DMS53 treated with DMSO at 0.1 percent for 48 hours (cell line): ENCODE results near the gene IL7R.
A peak's percentile ranks its signal among the peaks of the same experiment; 100 is the strongest.

Source experiments
- DNase-seq: peaks from one replicate; lab custom pipeline; 2025; ENCODE audit not compliant: unreplicated experiment; lab: John Stamatoyannopoulos, UW

The IL7R gene

GRCh38 chr5:35856765-35857351 is at the start of gene IL7R:
IL7R (plus strand) TSS chr5:35856891; CDS start chr5:35856978, 87 bp downstream.
- no peak for DNase-seq

DNA sequence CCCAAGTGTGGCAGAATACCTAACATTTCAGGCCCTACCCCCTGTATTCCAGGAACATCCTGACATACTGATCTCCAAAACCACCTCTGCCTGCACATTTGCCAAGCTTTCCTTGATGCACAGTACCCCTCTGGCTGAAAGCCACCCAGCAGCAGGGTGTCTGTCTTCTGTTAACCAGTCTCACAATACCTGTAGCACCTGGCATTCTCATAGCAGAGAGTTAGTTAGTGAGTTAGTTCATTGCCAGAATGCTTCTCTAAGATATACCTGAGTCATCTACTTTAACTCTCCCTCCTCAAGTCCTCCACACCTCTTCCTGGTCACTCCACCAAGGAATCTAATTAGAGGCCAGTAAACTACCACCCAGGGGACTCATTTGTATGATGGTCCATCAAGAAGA is 46.1 kb upstream of the IL7R start:
- no peak for DNase-seq

DNA sequence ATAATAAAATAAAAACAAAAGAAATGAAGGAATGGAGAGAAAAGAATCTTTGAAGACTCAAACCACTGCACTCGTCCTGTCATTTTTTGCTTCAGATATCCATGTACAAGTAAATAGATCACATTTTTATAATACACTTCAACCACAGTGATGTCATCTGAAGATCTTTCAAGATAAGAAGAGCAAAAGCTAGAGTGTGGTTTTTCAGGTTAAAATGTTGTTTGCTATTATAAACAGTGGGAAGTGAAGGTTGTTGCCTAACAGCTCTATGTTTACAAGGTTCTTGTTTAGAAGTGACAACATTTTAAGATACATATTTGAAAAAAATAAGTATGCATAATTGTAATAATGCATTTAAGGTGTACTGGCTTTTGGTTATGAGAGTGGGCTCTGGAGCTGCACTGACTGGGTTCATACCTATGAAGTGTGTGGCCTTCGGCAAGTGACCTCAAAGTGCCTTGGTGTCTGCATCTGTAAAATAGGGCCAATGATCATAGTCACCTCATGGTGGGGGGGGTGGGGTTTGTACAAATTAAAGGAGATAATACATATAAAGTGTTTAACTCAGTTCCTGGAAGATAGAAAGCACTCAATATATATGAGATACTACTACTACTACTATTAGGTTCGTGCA is 45.5 kb upstream of the IL7R start:
- DNase-seq = no peak

DNA sequence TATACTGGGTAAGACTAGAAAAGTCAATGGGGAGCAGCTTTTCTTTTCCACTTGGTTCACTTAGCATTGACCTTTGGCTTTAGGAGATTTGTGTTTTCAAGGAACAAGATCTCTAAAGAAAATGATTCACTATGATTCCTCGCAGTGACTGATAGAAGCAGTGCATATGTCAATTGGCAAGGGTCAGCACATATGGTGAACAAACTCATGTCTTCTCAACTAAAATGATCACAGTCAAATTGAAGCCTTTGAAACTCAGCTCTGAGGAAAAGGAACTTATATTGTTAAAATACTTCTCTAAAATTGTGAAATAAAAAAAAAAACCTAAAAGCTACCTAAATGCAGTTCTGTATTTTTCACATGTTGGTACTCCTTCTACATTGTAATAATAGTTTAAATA is 43.2 kb upstream of the IL7R start:
- DNase-seq = no peak

GRCh38 chr5:35815089-35815936 is 41.4 kb upstream of the IL7R start:
- peak; percentile 52 for DNase-seq

GRCh38 chr5:35816881-35817521 is 39.7 kb upstream of the IL7R start:
- DNase-seq = no peak

- peak; percentile 37 for DNase-seq
Observed at GRCh38 chr5:35819026-35819425, 37.7 kb upstream of the IL7R start.

- no peak for DNase-seq
Observed at GRCh38 chr5:35819668-35820067, 37.0 kb upstream of the IL7R start.

DNA sequence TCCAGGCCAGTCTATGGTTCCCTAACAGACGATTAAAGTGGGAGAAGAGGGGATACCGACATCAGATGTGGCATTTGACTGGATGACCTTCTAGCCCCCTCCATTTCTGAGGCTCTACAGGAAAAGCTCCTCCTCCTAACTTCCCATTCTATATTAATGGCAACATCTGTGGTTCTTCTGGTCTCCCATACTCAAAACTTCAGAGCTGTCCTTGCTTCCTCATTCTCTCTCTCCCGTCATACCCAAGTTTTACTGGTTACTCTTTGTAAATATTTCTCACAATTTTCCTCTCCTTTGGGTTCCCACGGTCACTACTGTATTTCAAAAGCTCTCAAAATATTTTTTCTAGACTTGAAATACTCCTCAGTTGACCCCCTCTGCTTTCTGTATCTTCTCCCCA is 36.0 kb upstream of the IL7R start:
- DNase-seq = no peak

DNA sequence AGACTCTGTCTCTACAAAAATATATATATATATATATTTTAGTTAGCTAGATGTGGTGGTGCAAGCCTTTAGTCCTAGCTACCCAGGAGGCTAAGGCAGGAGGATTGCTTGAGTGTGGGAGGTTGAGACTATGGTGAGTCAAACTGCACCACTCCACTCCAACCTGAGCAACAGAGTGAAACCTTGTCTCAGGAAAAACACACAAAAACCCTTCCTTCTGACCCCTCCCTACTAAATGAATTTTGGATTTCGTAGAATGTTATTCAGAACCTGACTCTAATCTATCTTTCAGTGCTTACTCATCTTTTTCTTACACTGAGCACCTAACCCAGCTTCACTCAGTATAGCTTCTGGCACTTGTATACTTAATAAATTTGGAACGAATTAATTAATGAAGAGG is 35.2 kb upstream of the IL7R start:
- DNase-seq = no peak

DNA sequence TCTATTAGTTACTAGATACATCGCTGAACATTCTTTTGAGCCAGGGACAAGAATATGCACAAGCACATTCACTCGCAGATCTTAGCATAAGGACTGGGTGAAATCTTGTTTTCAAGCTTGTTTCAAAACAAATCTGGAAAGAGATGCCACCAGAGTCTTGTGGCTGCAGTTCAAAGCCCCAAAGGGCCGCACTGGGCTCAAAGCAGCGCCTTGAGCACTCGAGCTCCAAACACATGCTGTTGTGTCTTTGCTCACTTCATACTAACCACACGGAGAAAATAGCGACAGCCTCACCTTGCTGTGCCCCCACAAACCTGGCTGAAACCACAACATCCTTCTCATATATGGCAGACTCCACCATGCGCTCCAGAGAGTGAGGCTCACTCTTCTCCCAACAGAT is 34.2 kb upstream of the IL7R start:
- DNase-seq = no peak

DNA sequence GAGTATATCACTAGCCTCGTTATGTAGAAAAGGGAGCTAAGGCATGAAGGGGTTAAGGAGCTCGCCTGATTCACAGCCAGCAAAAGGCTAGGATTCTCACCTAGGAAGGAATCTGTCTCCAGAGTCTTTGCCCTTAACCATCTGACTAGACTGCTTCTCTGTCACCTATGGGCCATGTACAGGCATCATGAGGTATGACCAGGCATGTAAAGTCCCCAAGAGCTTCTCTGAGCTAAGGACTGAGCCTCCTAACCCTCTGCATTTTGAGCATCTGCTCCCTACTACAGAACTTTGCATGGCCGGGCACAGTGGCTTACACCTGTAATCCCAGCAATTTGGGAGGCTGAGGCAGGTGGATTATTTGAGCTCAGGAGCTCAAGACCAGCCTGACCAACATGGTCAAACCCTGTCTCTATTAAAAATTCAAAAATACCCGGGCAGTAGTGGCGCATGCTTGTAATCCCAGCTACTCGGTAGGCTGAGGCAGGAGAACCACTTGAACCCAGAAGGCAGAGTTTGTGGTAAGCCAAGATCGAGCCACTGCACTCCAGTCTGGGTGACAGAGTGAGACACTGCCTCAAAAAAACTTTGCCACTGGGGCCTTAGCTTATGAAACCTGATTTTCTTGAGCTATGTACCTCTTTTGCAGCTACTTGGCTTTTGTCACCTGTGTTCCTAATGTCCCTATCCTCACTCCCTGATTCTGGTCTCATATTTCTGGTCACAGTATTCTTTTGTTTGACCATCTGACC is 33.2 kb upstream of the IL7R start:
- no peak for DNase-seq

DNA sequence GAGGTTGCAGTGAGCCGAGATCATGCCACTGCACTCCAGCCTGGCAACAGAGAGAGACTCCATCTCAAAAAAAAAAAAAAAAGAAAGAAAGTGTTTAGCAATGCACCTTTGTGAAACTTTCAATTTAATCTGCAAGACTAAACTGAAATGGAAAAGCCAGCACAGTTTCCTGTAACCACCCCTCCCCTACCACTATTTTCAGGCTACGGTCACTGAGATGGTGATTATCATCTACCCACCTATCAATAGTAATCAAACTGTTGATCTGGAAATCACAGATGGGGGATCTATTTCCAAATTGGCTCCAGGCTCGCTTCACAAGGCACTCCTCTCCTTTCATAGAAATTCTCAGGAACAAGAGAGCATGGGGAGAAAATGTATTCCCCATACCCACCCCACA is 30.6 kb upstream of the IL7R start:
- no peak for DNase-seq

GRCh38 chr5:35826554-35826953 is 30.1 kb upstream of the IL7R start:
- no peak for DNase-seq

DNA sequence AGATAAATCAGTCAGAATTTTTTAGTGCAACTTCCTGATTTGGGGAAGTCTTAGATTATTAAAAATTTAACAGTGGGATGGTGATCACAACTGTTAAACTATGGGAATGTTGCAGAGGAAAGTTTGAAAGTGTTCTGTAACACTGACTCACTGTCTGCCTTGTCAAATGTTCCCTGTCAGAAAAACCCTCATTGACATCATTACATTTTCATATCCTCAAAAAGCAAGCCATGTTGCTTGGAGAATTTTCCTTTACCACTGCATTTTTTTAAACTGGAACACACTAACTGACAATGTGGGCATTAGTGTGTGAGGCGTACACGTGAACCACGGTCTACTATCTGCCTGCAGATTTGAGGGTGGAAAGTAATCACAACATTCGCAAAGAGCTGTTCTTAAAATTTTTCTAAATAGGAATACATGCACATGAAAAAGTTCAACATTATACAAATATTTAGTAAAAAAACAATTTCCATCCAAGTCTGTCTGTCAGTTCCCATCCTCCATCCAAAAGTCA is 28.6 kb upstream of the IL7R start:
- no peak for DNase-seq

DNA sequence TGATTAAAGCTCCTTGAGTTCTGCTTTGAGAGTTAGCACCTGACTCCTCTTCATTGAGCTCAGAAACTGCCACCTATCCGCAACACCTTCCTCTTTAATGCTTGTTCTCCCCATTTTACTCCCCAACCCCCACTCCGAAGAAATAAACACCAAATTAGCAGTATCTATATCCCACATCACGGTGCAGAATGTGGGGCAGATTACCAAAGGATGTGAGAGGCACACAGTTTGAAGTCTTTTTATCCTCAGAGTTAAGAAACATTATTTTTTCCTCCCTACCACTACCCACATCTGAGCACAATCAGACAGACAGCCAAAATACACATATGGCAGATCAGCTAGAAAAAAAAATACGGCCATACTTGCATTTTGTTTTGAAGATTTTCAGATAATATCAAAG is 26.1 kb upstream of the IL7R start:
- no peak for DNase-seq

DNA sequence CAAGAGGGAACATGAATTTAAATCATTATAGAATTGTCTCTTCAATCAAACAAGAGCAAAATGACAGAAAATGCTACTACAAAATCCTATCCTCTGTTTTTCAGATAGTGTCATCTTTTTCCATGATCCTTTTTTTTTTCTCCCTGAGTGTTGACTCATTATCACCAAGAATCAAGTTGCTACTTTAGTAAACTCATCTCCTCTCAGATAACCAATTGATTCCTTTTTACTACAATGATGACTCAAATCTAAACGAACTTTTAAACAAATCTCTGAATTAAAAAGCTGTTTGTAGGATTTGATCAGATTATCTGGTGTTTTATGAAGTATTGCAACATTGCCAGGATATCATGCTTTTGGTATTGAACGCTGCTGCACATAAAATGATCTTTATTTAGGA is 23.9 kb upstream of the IL7R start:
- DNase-seq = no peak

GRCh38 chr5:35833224-35833623 is 23.5 kb upstream of the IL7R start:
- no peak for DNase-seq

DNA sequence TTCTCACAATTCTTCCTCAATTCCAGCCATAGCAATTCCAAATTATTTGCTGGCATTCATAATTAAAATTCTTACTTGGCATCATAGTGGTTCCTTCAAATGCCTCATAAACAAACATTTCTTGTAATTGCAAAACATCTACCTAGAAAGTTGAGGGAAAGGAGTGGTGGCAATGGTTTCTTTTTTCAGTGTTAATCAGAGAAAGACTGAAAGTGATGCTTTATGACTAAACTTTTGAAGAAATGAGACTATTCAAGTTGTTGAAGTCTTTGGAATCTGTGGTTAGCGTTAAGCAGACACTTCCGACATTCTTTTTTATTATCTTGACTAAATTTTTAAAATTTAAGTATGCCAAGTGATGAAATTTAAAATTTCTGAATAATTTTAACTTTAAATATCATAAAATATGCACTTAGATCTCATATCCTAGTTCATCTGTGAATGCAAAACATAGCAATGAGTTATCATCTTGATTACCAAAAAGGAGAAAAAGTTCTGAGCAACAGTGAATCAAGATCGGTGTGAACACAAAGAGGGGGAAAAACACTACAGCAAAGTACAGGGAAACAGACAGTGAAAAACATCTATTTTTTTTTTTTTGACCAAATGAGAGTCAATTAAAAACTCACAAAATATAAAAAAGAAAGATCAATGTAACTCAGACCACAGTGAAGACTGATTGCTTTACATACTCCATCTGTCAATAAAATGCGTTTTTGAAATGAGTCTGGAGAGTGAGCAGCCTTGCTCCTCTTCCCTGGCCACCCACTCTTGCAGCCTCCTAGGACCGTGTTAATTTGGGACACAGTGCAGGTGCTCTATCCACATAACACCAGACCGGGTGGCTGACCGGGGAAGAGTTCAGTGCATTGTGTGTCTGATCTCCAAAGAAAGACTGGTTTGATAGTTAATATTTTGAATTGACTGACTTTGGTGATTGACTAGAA is 20.6 kb upstream of the IL7R start:
- no peak for DNase-seq
